ENCODE measurements around the gene SRI. TPM values are rescaled to one million over a fixed set of nuclear protein-coding genes. Genes with fewer than 3 reads are reported as not detected.
"Not testable (repeated sequence)": the region's sequence is repeated elsewhere in the genome, so short reads cannot be mapped to it uniquely, and the experiment has no call there.

Gene SRI
- 92.9 TPM for total RNA-seq
- polyA plus RNA-seq: 88.1 TPM

GRCh38 chr7:88219781-88220747, at the start of gene SRI:
Gene SRI (minus strand): TSS chr7:88220038. CDS start chr7:88220026, 12 bp downstream.
- DNase-seq (ENCODE audit: extremely low spot score): peak; percentile 69
- Histone ChIP-seq H3K27ac (ENCODE audit: low read depth) (peak within 1 kb of the TSS; percentile 89), H3K36me3 (ENCODE audit: insufficient read depth) (peaks cover 2% of the 10 kb centered on the region), H3K4me3 (ENCODE audit: low read depth, low read length) (peak within 1 kb of the TSS; percentile 92), H3K4me1 (ENCODE audit: insufficient read depth) (no peaks in the 10 kb centered on the region)
- under 1% methylated on average over 75 of the region's 75 CpGs for WGBS

GRCh38 chr7:88269586-88269985, 49.7 kb upstream of the SRI start:
- H3K4me3 ChIP-seq (ENCODE audit: low read depth, low read length): no peak overlapping the region
- H3K36me3 ChIP-seq (ENCODE audit: insufficient read depth): no peaks in the 10 kb centered on the region
- no peaks in the 10 kb centered on the region for H3K4me1 ChIP-seq (ENCODE audit: insufficient read depth)
- no peak for DNase-seq (ENCODE audit: extremely low spot score)
- H3K27ac ChIP-seq (ENCODE audit: low read depth): no peak overlapping the region
- 84% methylated on average over 3 of the region's 3 CpGs for WGBS

GRCh38 chr7:88268858-88269257, 49.0 kb upstream of the SRI start:
- no peak for DNase-seq (ENCODE audit: extremely low spot score)
- no peak overlapping the region for H3K4me3 ChIP-seq (ENCODE audit: low read depth, low read length)
- H3K4me1 ChIP-seq (ENCODE audit: insufficient read depth): no peaks in the 10 kb centered on the region
- 67% methylated on average over 2 of the region's 2 CpGs for WGBS
- no peaks in the 10 kb centered on the region for H3K36me3 ChIP-seq (ENCODE audit: insufficient read depth)
- H3K27ac ChIP-seq (ENCODE audit: low read depth): no peak overlapping the region

- Histone ChIP-seq H3K27ac (ENCODE audit: low read depth) (no peak overlapping the region), H3K36me3 (ENCODE audit: insufficient read depth) (no peaks in the 10 kb centered on the region), H3K4me1 (ENCODE audit: insufficient read depth) (no peaks in the 10 kb centered on the region), H3K4me3 (ENCODE audit: low read depth, low read length) (no peak overlapping the region)
- DNase-seq (ENCODE audit: extremely low spot score): no peak
- 73% methylated on average over 2 of the region's 2 CpGs for WGBS
Observed at GRCh38 chr7:88268051-88268450, 48.2 kb upstream of the SRI start.

GRCh38 chr7:88267421-88267820, 47.6 kb upstream of the SRI start:
- no peak overlapping the region for H3K27ac ChIP-seq (ENCODE audit: low read depth)
- H3K36me3 ChIP-seq (ENCODE audit: insufficient read depth): no peaks in the 10 kb centered on the region
- DNase-seq (ENCODE audit: extremely low spot score): no peak
- 94% methylated on average over 4 of the region's 4 CpGs for WGBS
- H3K4me1 ChIP-seq (ENCODE audit: insufficient read depth): no peaks in the 10 kb centered on the region
- H3K4me3 ChIP-seq (ENCODE audit: low read depth, low read length): no peak overlapping the region

GRCh38 chr7:88264987-88265386, 45.1 kb upstream of the SRI start:
- not testable (repeated sequence) for DNase-seq (ENCODE audit: extremely low spot score); H3K4me3 ChIP-seq (ENCODE audit: low read depth, low read length); H3K27ac ChIP-seq (ENCODE audit: low read depth); H3K4me1 ChIP-seq (ENCODE audit: insufficient read depth); H3K36me3 ChIP-seq (ENCODE audit: insufficient read depth)
- WGBS: 35% methylated on average over 3 of the region's 3 CpGs

GRCh38 chr7:88262562-88262961, 42.7 kb upstream of the SRI start:
- Histone ChIP-seq H3K4me1 (ENCODE audit: insufficient read depth) (no peaks in the 10 kb centered on the region), H3K27ac (ENCODE audit: low read depth) (no peak overlapping the region), H3K36me3 (ENCODE audit: insufficient read depth) (no peaks in the 10 kb centered on the region), H3K4me3 (ENCODE audit: low read depth, low read length) (no peak overlapping the region)
- WGBS: 94% methylated on average over 4 of the region's 4 CpGs
- no peak for DNase-seq (ENCODE audit: extremely low spot score)

- WGBS: 84% methylated on average over 1 of the region's 1 CpG
- no peak for DNase-seq (ENCODE audit: extremely low spot score)
- Histone ChIP-seq H3K36me3 (ENCODE audit: insufficient read depth) (no peaks in the 10 kb centered on the region), H3K4me1 (ENCODE audit: insufficient read depth) (no peaks in the 10 kb centered on the region), H3K27ac (ENCODE audit: low read depth) (no peak overlapping the region), H3K4me3 (ENCODE audit: low read depth, low read length) (no peak overlapping the region)
Observed at GRCh38 chr7:88260719-88261118, 40.9 kb upstream of the SRI start.

- Histone ChIP-seq H3K36me3 (ENCODE audit: insufficient read depth) (no peaks in the 10 kb centered on the region), H3K4me3 (ENCODE audit: low read depth, low read length) (no peak overlapping the region), H3K27ac (ENCODE audit: low read depth) (no peak overlapping the region), H3K4me1 (ENCODE audit: insufficient read depth) (no peaks in the 10 kb centered on the region)
- DNase-seq (ENCODE audit: extremely low spot score): no peak
- WGBS: 76% methylated on average over 2 of the region's 2 CpGs
Observed at GRCh38 chr7:88259656-88260380, 40.0 kb upstream of the SRI start.

GRCh38 chr7:88258296-88258695, 38.5 kb upstream of the SRI start:
- not testable (repeated sequence) for H3K27ac ChIP-seq (ENCODE audit: low read depth); DNase-seq (ENCODE audit: extremely low spot score); H3K36me3 ChIP-seq (ENCODE audit: insufficient read depth); H3K4me1 ChIP-seq (ENCODE audit: insufficient read depth); H3K4me3 ChIP-seq (ENCODE audit: low read depth, low read length)
- 91% methylated on average over 1 of the region's 1 CpG for WGBS

GRCh38 chr7:88256906-88257305, 37.1 kb upstream of the SRI start:
- Histone ChIP-seq H3K36me3 (ENCODE audit: insufficient read depth) (no peaks in the 10 kb centered on the region), H3K4me1 (ENCODE audit: insufficient read depth) (no peaks in the 10 kb centered on the region), H3K4me3 (ENCODE audit: low read depth, low read length) (no peak overlapping the region), H3K27ac (ENCODE audit: low read depth) (no peak overlapping the region)
- no peak for DNase-seq (ENCODE audit: extremely low spot score)

GRCh38 chr7:88254721-88255424, 35.0 kb upstream of the SRI start:
- 86% methylated on average over 2 of the region's 2 CpGs for WGBS
- H3K4me1 ChIP-seq (ENCODE audit: insufficient read depth): no peaks in the 10 kb centered on the region
- H3K36me3 ChIP-seq (ENCODE audit: insufficient read depth): no peaks in the 10 kb centered on the region
- no peak for DNase-seq (ENCODE audit: extremely low spot score)
- no peak overlapping the region for H3K27ac ChIP-seq (ENCODE audit: low read depth)
- H3K4me3 ChIP-seq (ENCODE audit: low read depth, low read length): no peak overlapping the region

- Histone ChIP-seq H3K4me1 (ENCODE audit: insufficient read depth) (no peaks in the 10 kb centered on the region), H3K36me3 (ENCODE audit: insufficient read depth) (no peaks in the 10 kb centered on the region)
- no peak for DNase-seq (ENCODE audit: extremely low spot score)
Observed at GRCh38 chr7:88253640-88254039, 33.8 kb upstream of the SRI start.

More at GRCh38 chr7:88253640-88254039, 33.8 kb upstream of the SRI start:
- H3K27ac ChIP-seq (ENCODE audit: low read depth): no peak overlapping the region
- H3K4me3 ChIP-seq (ENCODE audit: low read depth, low read length): no peak overlapping the region

All from urinary bladder (tissue), 4 donors.